ENCODE results near the gene KIAA1614. TPM values are rescaled to one million over a fixed set of nuclear protein-coding genes. Genes with fewer than 3 reads are reported as not detected.

KIAA1614 gene
- total RNA-seq, 1 donor from 2014 or later = 0.56 TPM

- H3K79me2 ChIP-seq (ENCODE audit: low read depth) = no peaks in the 10 kb centered on the region
- H3K9me3 ChIP-seq (ENCODE audit: low read depth) = no peaks in the 10 kb centered on the region
- H3K4me1 ChIP-seq = peaks cover 18% of the 10 kb centered on the region
- no peaks in the 10 kb centered on the region for H3K36me3 ChIP-seq
- Mint-ChIP-seq H3K4me1 (peaks cover 10% of the 10 kb centered on the region), H3K4me3 (no peak overlapping the region), H3K36me3 (peaks cover 15% of the 10 kb centered on the region), H3K9me3 (no peaks in the 10 kb centered on the region), H3K27ac (no peak overlapping the region), H3K27me3 (ENCODE audit: insufficient read depth, low read depth) (peaks cover 5% of the 10 kb centered on the region)
- no peaks in the 10 kb centered on the region for H4K20me1 ChIP-seq (ENCODE audit: low read depth)
- H3K27ac ChIP-seq = no peak overlapping the region
- no peak overlapping the region for H3K9ac ChIP-seq
- DNase-seq (ENCODE audit: low spot score) = no peak
- peaks cover 10% of the 10 kb centered on the region for H3F3A ChIP-seq (ENCODE audit: low read depth)
- TF ChIP-seq EZH2phosphoT487 (IDR thresholded peaks at IDR 0.05) (no peak), EZH2 (IDR thresholded peaks at IDR 0.05) (no peak), CTCF (IDR thresholded peaks at IDR 0.05) (no peak)
- H3K4me3 ChIP-seq = no peak overlapping the region
- H3K27me3 ChIP-seq = no peaks in the 10 kb centered on the region
- no peak overlapping the region for H2AFZ ChIP-seq (replicated peaks)
- H3K4me2 ChIP-seq = no peak overlapping the region
These were observed 34.8 kb downstream of the KIAA1614 start for GRCh38 chr1:180947499-180947885.

- TF ChIP-seq EZH2phosphoT487 (IDR thresholded peaks at IDR 0.05) = no peak
- no peak for TF ChIP-seq EZH2 (IDR thresholded peaks at IDR 0.05)
- TF ChIP-seq CTCF (IDR thresholded peaks at IDR 0.05) = no peak
- Mint-ChIP-seq H3K27ac (no peak overlapping the region), H3K4me3 (no peak overlapping the region), H3K27me3 (ENCODE audit: insufficient read depth, low read depth) (peaks cover 5% of the 10 kb centered on the region), H3K4me1 (peaks cover 10% of the 10 kb centered on the region), H3K36me3 (peaks cover 15% of the 10 kb centered on the region), H3K9me3 (no peaks in the 10 kb centered on the region)
- no peak overlapping the region for H3K4me3 ChIP-seq
- peaks cover 18% of the 10 kb centered on the region for H3K4me1 ChIP-seq
- no peak overlapping the region for H3K27ac ChIP-seq
- H2AFZ ChIP-seq (replicated peaks) = no peak overlapping the region
- no peaks in the 10 kb centered on the region for H3K36me3 ChIP-seq
- H3K4me2 ChIP-seq = no peak overlapping the region
- no peak overlapping the region for H3K9ac ChIP-seq
- no peaks in the 10 kb centered on the region for H3K79me2 ChIP-seq (ENCODE audit: low read depth)
- H3K9me3 ChIP-seq (ENCODE audit: low read depth) = no peaks in the 10 kb centered on the region
- H3F3A ChIP-seq (ENCODE audit: low read depth) = peaks cover 10% of the 10 kb centered on the region
- H4K20me1 ChIP-seq (ENCODE audit: low read depth) = no peaks in the 10 kb centered on the region
- DNase-seq (ENCODE audit: low spot score) = no peak
- H3K27me3 ChIP-seq = no peaks in the 10 kb centered on the region
These were observed 35.4 kb downstream of the KIAA1614 start for GRCh38 chr1:180947901-180948640.

GRCh38 chr1:180948641-180949615, 36.2 kb downstream of the KIAA1614 start:
- Histone ChIP-seq H3K27ac (no peak overlapping the region), H4K20me1 (ENCODE audit: low read depth) (no peaks in the 10 kb centered on the region), H3K4me2 (no peak overlapping the region), H3K9me3 (ENCODE audit: low read depth) (no peaks in the 10 kb centered on the region), H3K4me1 (peaks cover 18% of the 10 kb centered on the region), H3K36me3 (no peaks in the 10 kb centered on the region), H3K4me3 (no peak overlapping the region), H3K9ac (no peak overlapping the region), H2AFZ (replicated peaks) (no peak overlapping the region), H3F3A (ENCODE audit: low read depth) (peaks cover 10% of the 10 kb centered on the region), H3K79me2 (ENCODE audit: low read depth) (no peaks in the 10 kb centered on the region), H3K27me3 (no peaks in the 10 kb centered on the region)
- Mint-ChIP-seq H3K4me3 (no peak overlapping the region), H3K4me1 (peaks cover 10% of the 10 kb centered on the region), H3K27me3 (ENCODE audit: insufficient read depth, low read depth) (peaks cover 5% of the 10 kb centered on the region), H3K27ac (peak overlapping the region; percentile 23), H3K9me3 (no peaks in the 10 kb centered on the region), H3K36me3 (peaks cover 15% of the 10 kb centered on the region)
- no peak for TF ChIP-seq CTCF (IDR thresholded peaks at IDR 0.05)
- DNase-seq (ENCODE audit: low spot score) = no peak

All from neural progenitor cell (in vitro differentiated cells).